ENCODE data around the gene STAC3.

- no peak for TF ChIP-seq CTCF (IDR thresholded peaks at IDR 0.05; ENCODE audit: borderline replicate concordance, extremely low read depth, low read length, poor library complexity, severe bottlenecking)
- no peak for TF ChIP-seq EZH2 (IDR thresholded peaks at IDR 0.05; ENCODE audit: borderline replicate concordance, low read depth, low read length, severe bottlenecking)
Measured at GRCh38 chr12:57234233-57234570, 16.8 kb downstream of the STAC3 start.
